Measurements from ENCODE around the gene ERBB3. TPM values are rescaled to one million over a fixed set of nuclear protein-coding genes. Genes with fewer than 3 reads are reported as not detected.

Gene ERBB3
- total RNA-seq, 1 experiment from 2014 or later, result 40.6 TPM

DNA sequence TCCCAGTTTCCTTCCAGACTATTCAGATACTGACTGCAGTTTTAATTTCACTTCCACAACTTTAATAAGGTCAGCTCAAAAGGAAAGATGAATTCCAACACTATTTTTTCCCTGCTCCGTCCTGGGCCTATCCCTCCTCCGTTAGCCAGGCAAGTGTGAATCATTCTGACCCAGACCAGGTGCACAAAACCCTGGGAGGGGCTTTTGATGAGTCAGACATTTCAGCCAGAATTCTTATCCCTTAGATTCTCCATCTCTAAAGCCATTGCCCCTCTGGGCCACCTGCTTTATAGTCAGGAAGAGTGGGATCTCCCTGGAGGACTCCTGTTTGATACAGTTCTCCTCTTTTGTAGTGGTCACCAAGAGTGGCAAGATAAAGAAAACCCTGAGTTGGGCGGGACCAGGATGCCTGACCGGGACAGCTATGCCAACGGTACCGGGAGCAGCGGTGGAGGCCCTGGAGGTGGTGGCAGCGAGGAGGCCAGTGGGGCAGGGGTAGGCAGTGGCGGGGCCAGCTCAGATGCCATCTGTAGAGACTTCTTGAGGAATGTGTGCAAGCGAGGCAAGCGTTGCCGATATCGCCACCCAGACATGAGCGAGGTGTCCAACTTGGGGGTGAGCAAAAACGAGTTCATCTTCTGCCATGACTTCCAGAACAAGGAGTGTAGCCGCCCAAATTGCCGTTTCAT lies 40.3 kb downstream of the ERBB3 start:
- peaks cover 33% of the 10 kb centered on the region for H3K79me2 ChIP-seq (ENCODE audit: low read length)
- intact Hi-C loops (cut with micrococcal nuclease), result no loop called here
- no peaks in the 10 kb centered on the region for H3K9me3 ChIP-seq (ENCODE audit: low read length)
- H3K27ac ChIP-seq (ENCODE audit: low read length), result peak overlapping the region; percentile 27
- peak overlapping the region; percentile 94 for H3K4me2 ChIP-seq (ENCODE audit: low read length)
- H2AFZ ChIP-seq (ENCODE audit: low read length), result no peak overlapping the region; the same call in 1 of the 2 replicates
- no peak for TF ChIP-seq EZH2 (IDR thresholded peaks at IDR 0.05; ENCODE audit: low read length, unreplicated experiment)
- no peak for TF ChIP-seq EZH2phosphoT487 (IDR thresholded peaks at IDR 0.05; ENCODE audit: borderline replicate concordance, low read length)
- TF ChIP-seq, protein P1, sequence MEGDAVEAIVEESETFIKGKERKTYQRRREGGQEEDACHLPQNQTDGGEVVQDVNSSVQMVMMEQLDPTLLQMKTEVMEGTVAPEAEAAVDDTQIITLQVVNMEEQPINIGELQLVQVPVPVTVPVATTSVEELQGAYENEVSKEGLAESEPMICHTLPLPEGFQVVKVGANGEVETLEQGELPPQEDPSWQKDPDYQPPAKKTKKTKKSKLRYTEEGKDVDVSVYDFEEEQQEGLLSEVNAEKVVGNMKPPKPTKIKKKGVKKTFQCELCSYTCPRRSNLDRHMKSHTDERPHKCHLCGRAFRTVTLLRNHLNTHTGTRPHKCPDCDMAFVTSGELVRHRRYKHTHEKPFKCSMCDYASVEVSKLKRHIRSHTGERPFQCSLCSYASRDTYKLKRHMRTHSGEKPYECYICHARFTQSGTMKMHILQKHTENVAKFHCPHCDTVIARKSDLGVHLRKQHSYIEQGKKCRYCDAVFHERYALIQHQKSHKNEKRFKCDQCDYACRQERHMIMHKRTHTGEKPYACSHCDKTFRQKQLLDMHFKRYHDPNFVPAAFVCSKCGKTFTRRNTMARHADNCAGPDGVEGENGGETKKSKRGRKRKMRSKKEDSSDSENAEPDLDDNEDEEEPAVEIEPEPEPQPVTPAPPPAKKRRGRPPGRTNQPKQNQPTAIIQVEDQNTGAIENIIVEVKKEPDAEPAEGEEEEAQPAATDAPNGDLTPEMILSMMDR (conservative IDR thresholded peaks at IDR 0.05; ENCODE audit: low read depth, low read length), result no peak
- H3K9me2 ChIP-seq (replicated peaks; ENCODE audit: low read length), result no peaks in the 10 kb centered on the region
- no peaks in the 10 kb centered on the region for H3K27me3 ChIP-seq (ENCODE audit: low read length)
- ATAC-seq, result no peak
- no peaks in the 10 kb centered on the region for H4K20me1 ChIP-seq (ENCODE audit: low read length)
- peak overlapping the region; percentile 96 for H3K4me3 ChIP-seq (ENCODE audit: low read length)
- peaks cover 4% of the 10 kb centered on the region for H3K36me3 ChIP-seq (ENCODE audit: low read depth, low read length)
- ChIA-PET CTCF (interaction anchor here (0.5 to 2.9 kb wide), 5 partner anchors 8 to 327 kb away, joined by 3 to 37 read pairs (median 7); partner anchors contain the start of genes ESYT1 and SMARCC2), POLR2A (ENCODE audit: unreplicated experiment) (no interaction called here)
- no TSS peak for BruUV-seq (replicated peaks)
- peak overlapping the region; percentile 78 for H3K9ac ChIP-seq (ENCODE audit: low read length)
- H3F3A ChIP-seq (ENCODE audit: low read length, unreplicated experiment), result peaks cover 8% of the 10 kb centered on the region
- H3K4me1 ChIP-seq (ENCODE audit: insufficient read depth, low read length), result peaks cover 29% of the 10 kb centered on the region
- DNase-seq, result peak; percentile 73

DNA sequence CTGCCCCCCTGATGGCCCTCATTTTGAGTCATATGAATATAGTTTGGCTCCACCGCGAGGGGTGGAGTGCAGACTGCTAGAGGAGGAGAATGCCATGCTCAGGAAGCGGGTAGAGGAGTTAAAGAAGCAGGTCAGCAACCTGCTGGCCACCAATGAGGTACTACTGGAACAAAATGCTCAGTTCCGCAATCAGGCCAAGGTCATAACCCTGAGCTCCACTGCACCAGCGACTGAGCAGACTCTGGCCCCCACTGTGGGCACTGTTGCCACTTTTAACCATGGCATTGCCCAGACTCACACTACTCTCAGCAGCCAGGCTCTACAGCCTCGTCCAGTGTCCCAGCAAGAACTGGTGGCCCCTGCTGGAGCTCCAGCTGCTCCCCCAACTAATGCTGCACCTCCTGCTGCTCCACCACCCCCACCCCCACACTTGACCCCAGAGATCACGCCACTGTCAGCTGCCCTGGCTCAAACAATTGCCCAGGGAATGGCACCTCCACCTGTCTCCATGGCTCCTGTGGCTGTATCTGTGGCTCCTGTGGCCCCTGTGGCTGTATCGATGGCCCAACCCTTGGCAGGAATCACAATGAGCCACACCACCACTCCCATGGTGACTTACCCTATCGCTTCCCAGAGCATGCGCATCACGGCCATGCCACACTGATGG lies 41.4 kb downstream of the ERBB3 start:
- H3K27me3 ChIP-seq (ENCODE audit: low read length), result no peaks in the 10 kb centered on the region
- BruUV-seq (replicated peaks), result no TSS peak
- no peaks in the 10 kb centered on the region for H3K9me3 ChIP-seq (ENCODE audit: low read length)
- no peak overlapping the region for H3K4me3 ChIP-seq (ENCODE audit: low read length)
- TF ChIP-seq EZH2phosphoT487 (IDR thresholded peaks at IDR 0.05; ENCODE audit: borderline replicate concordance, low read length) (no peak), EZH2 (IDR thresholded peaks at IDR 0.05; ENCODE audit: low read length, unreplicated experiment) (no peak)
- TF ChIP-seq, protein P1 (conservative IDR thresholded peaks at IDR 0.05; ENCODE audit: low read depth, low read length), result no peak
- ChIA-PET POLR2A (ENCODE audit: unreplicated experiment) (no interaction called here), CTCF (no interaction called here)
- DNase-seq (no peak), ATAC-seq (no peak)
- no peak overlapping the region for H3K4me2 ChIP-seq (ENCODE audit: low read length)
- H4K20me1 ChIP-seq (ENCODE audit: low read length), result no peaks in the 10 kb centered on the region
- H3K36me3 ChIP-seq (ENCODE audit: low read depth, low read length), result peaks cover 4% of the 10 kb centered on the region
- H2AFZ ChIP-seq (ENCODE audit: low read length), result no peak overlapping the region
- H3K79me2 ChIP-seq (ENCODE audit: low read length), result peaks cover 32% of the 10 kb centered on the region
- no peak overlapping the region for H3K9ac ChIP-seq (ENCODE audit: low read length)
- intact Hi-C loops (cut with micrococcal nuclease), result no loop called here
- no peak overlapping the region for H3K27ac ChIP-seq (ENCODE audit: low read length)
- H3K4me1 ChIP-seq (ENCODE audit: insufficient read depth, low read length), result peaks cover 28% of the 10 kb centered on the region
- no peaks in the 10 kb centered on the region for H3K9me2 ChIP-seq (replicated peaks; ENCODE audit: low read length)
- H3F3A ChIP-seq (ENCODE audit: low read length, unreplicated experiment), result peaks cover 8% of the 10 kb centered on the region

DNA sequence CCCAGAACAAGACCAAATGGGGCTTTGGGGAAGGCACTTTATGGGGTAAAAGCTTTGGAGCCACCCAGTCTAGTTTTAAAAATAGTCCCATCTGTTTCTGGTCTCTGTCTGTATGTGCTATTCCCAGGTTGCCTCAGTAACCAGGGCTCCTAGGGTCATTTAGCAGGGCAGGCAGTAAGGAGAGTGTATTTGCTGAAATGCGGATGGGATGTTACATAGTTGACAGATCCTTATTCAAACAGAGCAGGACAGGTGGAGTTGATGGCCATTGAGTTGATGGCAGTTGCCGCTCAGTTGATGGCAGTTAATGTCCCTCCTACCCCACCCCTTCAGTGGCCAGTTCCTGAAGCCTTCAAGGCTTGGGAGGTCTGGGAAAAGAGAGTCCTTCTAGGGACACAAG lies 42.7 kb downstream of the ERBB3 start:
- H3K36me3 ChIP-seq (ENCODE audit: low read depth, low read length), result no peaks in the 10 kb centered on the region; the same call in 1 of the 2 replicates
- ATAC-seq (no peak), DNase-seq (no peak)
- H3K4me3 ChIP-seq (ENCODE audit: low read length), result no peak overlapping the region
- peaks cover 22% of the 10 kb centered on the region for H3K79me2 ChIP-seq (ENCODE audit: low read length)
- ChIA-PET POLR2A (ENCODE audit: unreplicated experiment) (no interaction called here), CTCF (interaction anchor here (0.5 kb wide), 1 partner anchor 68 kb away, joined by 4 read pairs; no protein-coding TSS in a partner anchor)
- no peak for TF ChIP-seq EZH2phosphoT487 (IDR thresholded peaks at IDR 0.05; ENCODE audit: borderline replicate concordance, low read length)
- H3K4me2 ChIP-seq (ENCODE audit: low read length), result no peak overlapping the region
- no peaks in the 10 kb centered on the region for H3F3A ChIP-seq (ENCODE audit: low read length, unreplicated experiment)
- intact Hi-C loops (cut with micrococcal nuclease), result no loop called here
- peaks cover 41% of the 10 kb centered on the region for H3K4me1 ChIP-seq (ENCODE audit: insufficient read depth, low read length)
- no peak overlapping the region for H3K27ac ChIP-seq (ENCODE audit: low read length)
- H2AFZ ChIP-seq (ENCODE audit: low read length), result no peak overlapping the region
- no peaks in the 10 kb centered on the region for H3K9me2 ChIP-seq (replicated peaks; ENCODE audit: low read length)
- no TSS peak for BruUV-seq (replicated peaks)
- H3K27me3 ChIP-seq (ENCODE audit: low read length), result no peaks in the 10 kb centered on the region
- H3K9ac ChIP-seq (ENCODE audit: low read length), result no peak overlapping the region
- no peaks in the 10 kb centered on the region for H3K9me3 ChIP-seq (ENCODE audit: low read length)
- no peaks in the 10 kb centered on the region for H4K20me1 ChIP-seq (ENCODE audit: low read length)

Measured in PC-3 (cell line).